ENCODE data around the gene COX5A. TPM values are rescaled to one million over a fixed set of nuclear protein-coding genes. Genes with fewer than 3 reads are reported as not detected.

The COX5A gene
- total RNA-seq, 2 experiments from 2014 or later, result 40.7 to 44.2 TPM

DNA sequence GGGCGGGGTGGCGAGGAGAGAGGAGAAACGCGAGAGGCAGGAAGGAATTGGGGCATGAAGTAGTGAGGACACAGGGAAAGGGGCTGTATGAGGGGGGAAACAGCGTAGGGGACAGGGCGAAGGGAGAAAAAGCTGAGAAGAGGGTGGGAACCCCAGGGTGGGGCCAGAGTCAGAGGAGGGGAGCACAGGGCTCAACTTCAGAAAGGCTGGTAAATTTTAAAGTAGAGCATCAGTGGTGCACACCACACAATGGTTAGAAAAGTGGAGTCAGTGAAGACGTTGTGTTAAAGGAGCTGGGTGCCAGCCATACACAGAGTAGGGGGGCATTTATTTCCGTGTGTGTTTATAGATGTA is 21.7 kb upstream of the COX5A start:
- no peak overlapping the region for H3K27ac ChIP-seq (ENCODE audit: low read depth in 1 of 2, low read length in 2 of 2)
- ChIA-PET POLR2A (no interaction called here), CTCF (interaction anchor here (0.9 to 1.1 kb wide), 2 partner anchors 9 to 17 kb away, joined by 3 to 5 read pairs; no protein-coding TSS in a partner anchor)
- peaks cover 0 to 13% of the 10 kb centered on the region in 2 experiments for H3K9me3 ChIP-seq (ENCODE audit: control insufficient read depth in 1 of 2, insufficient read depth in 1 of 2, low read length in 2 of 2)
- Mint-ChIP-seq H3K4me1 (ENCODE audit: low read depth) (peaks cover 21% of the 10 kb centered on the region), H3K9me3 (no peaks in the 10 kb centered on the region), H3K36me3 (ENCODE audit: low read depth) (no peaks in the 10 kb centered on the region), H3K27me3 (peaks cover 35% of the 10 kb centered on the region), H3K27ac (no peak overlapping the region), H3K4me3 (no peak overlapping the region)
- ATAC-seq (ENCODE audit: poor library complexity), result no peak
- H3K4me3 ChIP-seq (ENCODE audit: low read length), result no peak overlapping the region
- DNase-seq, result no peak
- H3K27me3 ChIP-seq (ENCODE audit: control insufficient read depth in 1 of 2, insufficient read depth in 2 of 2, low read length in 2 of 2), result peaks cover 37 to 38% of the 10 kb centered on the region in 2 experiments
- intact Hi-C loops (cut with DNase I, micrococcal nuclease), result loop anchor here in 1 of 2 experiments (10.0 kb wide), 1 partner anchor 585 kb away; no protein-coding TSS in a partner anchor
- TF ChIP-seq, protein P1, sequence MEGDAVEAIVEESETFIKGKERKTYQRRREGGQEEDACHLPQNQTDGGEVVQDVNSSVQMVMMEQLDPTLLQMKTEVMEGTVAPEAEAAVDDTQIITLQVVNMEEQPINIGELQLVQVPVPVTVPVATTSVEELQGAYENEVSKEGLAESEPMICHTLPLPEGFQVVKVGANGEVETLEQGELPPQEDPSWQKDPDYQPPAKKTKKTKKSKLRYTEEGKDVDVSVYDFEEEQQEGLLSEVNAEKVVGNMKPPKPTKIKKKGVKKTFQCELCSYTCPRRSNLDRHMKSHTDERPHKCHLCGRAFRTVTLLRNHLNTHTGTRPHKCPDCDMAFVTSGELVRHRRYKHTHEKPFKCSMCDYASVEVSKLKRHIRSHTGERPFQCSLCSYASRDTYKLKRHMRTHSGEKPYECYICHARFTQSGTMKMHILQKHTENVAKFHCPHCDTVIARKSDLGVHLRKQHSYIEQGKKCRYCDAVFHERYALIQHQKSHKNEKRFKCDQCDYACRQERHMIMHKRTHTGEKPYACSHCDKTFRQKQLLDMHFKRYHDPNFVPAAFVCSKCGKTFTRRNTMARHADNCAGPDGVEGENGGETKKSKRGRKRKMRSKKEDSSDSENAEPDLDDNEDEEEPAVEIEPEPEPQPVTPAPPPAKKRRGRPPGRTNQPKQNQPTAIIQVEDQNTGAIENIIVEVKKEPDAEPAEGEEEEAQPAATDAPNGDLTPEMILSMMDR (IDR thresholded peaks at IDR 0.05), result no peak
- H3K36me3 ChIP-seq (ENCODE audit: insufficient read depth, low read length), result no peaks in the 10 kb centered on the region
- peaks cover 41% of the 10 kb centered on the region for H3K4me1 ChIP-seq (ENCODE audit: insufficient read depth, low read length)

DNA sequence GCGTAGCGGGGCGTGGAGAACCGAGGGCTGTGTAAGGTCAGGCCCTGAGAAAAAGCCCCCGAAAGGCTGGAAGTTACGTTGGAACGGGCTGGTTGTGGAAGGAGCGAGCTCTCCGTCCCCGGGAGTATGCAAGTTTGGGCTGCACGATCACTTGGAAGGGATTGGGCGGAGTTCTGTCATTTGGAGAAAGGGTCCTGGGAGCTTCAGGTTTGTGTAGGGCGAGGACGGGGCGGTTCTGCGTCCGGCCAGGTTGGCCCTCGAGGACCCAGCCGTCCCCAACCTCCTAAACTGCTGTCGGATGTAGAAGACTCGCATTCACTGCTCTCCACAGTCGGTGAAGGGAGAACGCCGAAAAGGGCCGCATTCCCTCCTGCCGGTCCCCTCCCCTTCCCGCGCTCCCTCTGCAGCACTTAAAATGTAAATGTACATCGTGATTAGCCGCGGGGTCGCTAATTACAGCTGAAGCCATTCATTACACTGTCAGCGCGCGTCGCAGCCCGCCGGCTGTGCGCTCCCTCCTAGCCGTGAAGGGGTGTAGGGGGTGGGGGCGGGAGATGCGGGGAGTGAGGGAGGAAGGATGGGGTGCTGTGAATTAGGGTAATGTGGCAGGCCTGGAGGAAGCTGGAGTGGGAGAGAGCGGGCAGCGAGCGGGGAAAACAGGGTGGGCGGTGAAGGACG is 21.2 kb upstream of the COX5A start:
- ChIA-PET CTCF (interaction anchor here (1.1 to 1.5 kb wide), 2 partner anchors 9 to 327 kb away, joined by 3 to 5 read pairs; no protein-coding TSS in a partner anchor), POLR2A (interaction anchor here (1.1 to 2.8 kb wide), 3 partner anchors 21 to 243 kb away, joined by 3 to 8 read pairs (median 3); partner anchors contain the start of genes C15orf39 and COX5A)
- peaks cover 41% of the 10 kb centered on the region for H3K4me1 ChIP-seq (ENCODE audit: insufficient read depth, low read length)
- DNase-seq (no peak), ATAC-seq (ENCODE audit: poor library complexity) (no peak)
- Mint-ChIP-seq H3K9me3 (no peaks in the 10 kb centered on the region), H3K27ac (no peak overlapping the region), H3K27me3 (peaks cover 35% of the 10 kb centered on the region), H3K4me1 (ENCODE audit: low read depth) (peaks cover 21% of the 10 kb centered on the region), H3K4me3 (peak overlapping the region; percentile 83), H3K36me3 (ENCODE audit: low read depth) (no peaks in the 10 kb centered on the region)
- peaks cover 37 to 38% of the 10 kb centered on the region in 2 experiments for H3K27me3 ChIP-seq (ENCODE audit: control insufficient read depth in 1 of 2, insufficient read depth in 2 of 2, low read length in 2 of 2)
- no peak overlapping the region for H3K4me3 ChIP-seq (ENCODE audit: low read length)
- H3K9me3 ChIP-seq (ENCODE audit: control insufficient read depth in 1 of 2, insufficient read depth in 1 of 2, low read length in 2 of 2), result peaks cover 0 to 13% of the 10 kb centered on the region in 2 experiments
- intact Hi-C loops (cut with DNase I, micrococcal nuclease), result loop anchor here in 1 of 2 experiments (10.0 kb wide), 1 partner anchor 584 kb away; no protein-coding TSS in a partner anchor
- TF ChIP-seq, protein P1 (IDR thresholded peaks at IDR 0.05), result no peak
- H3K27ac ChIP-seq (ENCODE audit: low read depth in 1 of 2, low read length in 2 of 2), result no peak overlapping the region
- H3K36me3 ChIP-seq (ENCODE audit: insufficient read depth, low read length), result no peaks in the 10 kb centered on the region

DNA sequence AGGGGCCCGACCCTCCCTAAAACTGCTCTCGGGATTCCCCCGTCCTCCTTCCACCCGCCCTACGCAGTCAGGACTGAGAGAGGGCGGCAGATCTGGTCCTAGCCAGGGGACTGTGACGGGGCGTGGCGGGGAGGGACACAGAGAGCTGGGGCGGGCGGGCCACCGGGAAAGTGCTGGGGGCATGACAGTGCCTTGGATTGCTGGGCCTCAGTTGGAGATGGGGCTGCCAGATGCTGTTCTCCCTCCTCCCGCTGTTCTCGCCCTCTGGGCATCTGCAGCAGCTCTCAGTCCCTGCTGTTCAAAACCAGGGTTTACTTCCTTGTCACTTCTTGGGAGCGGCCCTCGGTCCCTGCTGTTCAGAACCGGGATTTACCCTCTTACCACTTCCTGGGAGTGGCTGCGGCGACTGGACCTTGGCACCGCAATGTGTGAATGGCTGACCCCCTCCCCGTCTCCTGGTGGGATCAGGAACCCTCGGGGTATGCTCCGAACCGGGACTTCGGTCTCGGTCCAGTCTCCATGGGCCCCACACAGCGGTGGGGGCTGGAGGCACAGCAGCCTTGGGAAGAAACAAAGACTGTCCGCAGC is 20.5 kb upstream of the COX5A start:
- peaks cover 37 to 38% of the 10 kb centered on the region in 2 experiments for H3K27me3 ChIP-seq (ENCODE audit: control insufficient read depth in 1 of 2, insufficient read depth in 2 of 2, low read length in 2 of 2)
- no peak overlapping the region for H3K4me3 ChIP-seq (ENCODE audit: low read length)
- Mint-ChIP-seq H3K27me3 (peaks cover 35% of the 10 kb centered on the region), H3K9me3 (no peaks in the 10 kb centered on the region), H3K27ac (no peak overlapping the region), H3K4me3 (peak overlapping the region; percentile 62), H3K4me1 (ENCODE audit: low read depth) (peaks cover 21% of the 10 kb centered on the region), H3K36me3 (ENCODE audit: low read depth) (no peaks in the 10 kb centered on the region)
- peaks cover 41% of the 10 kb centered on the region for H3K4me1 ChIP-seq (ENCODE audit: insufficient read depth, low read length)
- no peaks in the 10 kb centered on the region for H3K36me3 ChIP-seq (ENCODE audit: insufficient read depth, low read length)
- POLR2A ChIA-PET, result interaction anchor here (1.1 to 2.8 kb wide), 5 partner anchors 21 to 243 kb away, joined by 3 to 8 read pairs (median 7); partner anchors contain the start of genes C15orf39, COX5A, FAM219B and PPCDC
- H3K27ac ChIP-seq (ENCODE audit: low read depth in 1 of 2, low read length in 2 of 2), result no peak overlapping the region
- peaks cover 0 to 13% of the 10 kb centered on the region in 2 experiments for H3K9me3 ChIP-seq (ENCODE audit: control insufficient read depth in 1 of 2, insufficient read depth in 1 of 2, low read length in 2 of 2)
- ATAC-seq (ENCODE audit: poor library complexity), result no peak
- TF ChIP-seq, protein P1 (IDR thresholded peaks at IDR 0.05), result no peak
- CTCF ChIA-PET, result interaction anchor here (1.1 to 1.5 kb wide), 2 partner anchors 8 to 326 kb away, joined by 3 to 5 read pairs; no protein-coding TSS in a partner anchor
- intact Hi-C loops (cut with DNase I, micrococcal nuclease), result loop anchor here in 1 of 2 experiments (10.0 kb wide), 1 partner anchor 584 kb away; no protein-coding TSS in a partner anchor
- DNase-seq, result peak in 3 of 14 experiments; percentile 10 to 36 (median 27)
